ENCODE data around the gene ARL14.

DNA sequence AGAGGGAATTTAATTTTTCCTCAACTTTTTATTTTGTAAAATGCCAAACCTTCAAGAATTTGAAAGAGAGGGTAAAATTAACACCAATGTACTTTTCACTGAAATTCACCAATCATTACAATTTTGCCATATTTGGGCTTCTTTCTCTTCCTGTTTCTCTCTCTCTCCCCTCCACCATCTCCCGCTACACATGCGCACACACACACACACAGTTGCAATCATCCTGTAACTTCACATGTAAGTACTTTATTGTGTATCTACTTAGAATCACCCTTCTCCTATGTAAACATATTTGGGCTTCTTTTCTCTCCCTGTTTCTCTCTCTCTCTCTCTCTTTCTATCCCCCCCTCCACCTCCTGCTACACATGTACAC is 7.4 kb downstream of the ARL14 start:
- TF ChIP-seq EP300 (conservative IDR thresholded peaks at IDR 0.05; ENCODE audit: poor library complexity, severe bottlenecking) (no peak), POLR2AphosphoS5 (IDR thresholded peaks at IDR 0.05) (no peak)
- TF ChIP-seq, protein P1, sequence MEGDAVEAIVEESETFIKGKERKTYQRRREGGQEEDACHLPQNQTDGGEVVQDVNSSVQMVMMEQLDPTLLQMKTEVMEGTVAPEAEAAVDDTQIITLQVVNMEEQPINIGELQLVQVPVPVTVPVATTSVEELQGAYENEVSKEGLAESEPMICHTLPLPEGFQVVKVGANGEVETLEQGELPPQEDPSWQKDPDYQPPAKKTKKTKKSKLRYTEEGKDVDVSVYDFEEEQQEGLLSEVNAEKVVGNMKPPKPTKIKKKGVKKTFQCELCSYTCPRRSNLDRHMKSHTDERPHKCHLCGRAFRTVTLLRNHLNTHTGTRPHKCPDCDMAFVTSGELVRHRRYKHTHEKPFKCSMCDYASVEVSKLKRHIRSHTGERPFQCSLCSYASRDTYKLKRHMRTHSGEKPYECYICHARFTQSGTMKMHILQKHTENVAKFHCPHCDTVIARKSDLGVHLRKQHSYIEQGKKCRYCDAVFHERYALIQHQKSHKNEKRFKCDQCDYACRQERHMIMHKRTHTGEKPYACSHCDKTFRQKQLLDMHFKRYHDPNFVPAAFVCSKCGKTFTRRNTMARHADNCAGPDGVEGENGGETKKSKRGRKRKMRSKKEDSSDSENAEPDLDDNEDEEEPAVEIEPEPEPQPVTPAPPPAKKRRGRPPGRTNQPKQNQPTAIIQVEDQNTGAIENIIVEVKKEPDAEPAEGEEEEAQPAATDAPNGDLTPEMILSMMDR (IDR thresholded peaks at IDR 0.05; ENCODE audit: poor library complexity, severe bottlenecking) = no peak
- TF ChIP-seq, protein P2, sequence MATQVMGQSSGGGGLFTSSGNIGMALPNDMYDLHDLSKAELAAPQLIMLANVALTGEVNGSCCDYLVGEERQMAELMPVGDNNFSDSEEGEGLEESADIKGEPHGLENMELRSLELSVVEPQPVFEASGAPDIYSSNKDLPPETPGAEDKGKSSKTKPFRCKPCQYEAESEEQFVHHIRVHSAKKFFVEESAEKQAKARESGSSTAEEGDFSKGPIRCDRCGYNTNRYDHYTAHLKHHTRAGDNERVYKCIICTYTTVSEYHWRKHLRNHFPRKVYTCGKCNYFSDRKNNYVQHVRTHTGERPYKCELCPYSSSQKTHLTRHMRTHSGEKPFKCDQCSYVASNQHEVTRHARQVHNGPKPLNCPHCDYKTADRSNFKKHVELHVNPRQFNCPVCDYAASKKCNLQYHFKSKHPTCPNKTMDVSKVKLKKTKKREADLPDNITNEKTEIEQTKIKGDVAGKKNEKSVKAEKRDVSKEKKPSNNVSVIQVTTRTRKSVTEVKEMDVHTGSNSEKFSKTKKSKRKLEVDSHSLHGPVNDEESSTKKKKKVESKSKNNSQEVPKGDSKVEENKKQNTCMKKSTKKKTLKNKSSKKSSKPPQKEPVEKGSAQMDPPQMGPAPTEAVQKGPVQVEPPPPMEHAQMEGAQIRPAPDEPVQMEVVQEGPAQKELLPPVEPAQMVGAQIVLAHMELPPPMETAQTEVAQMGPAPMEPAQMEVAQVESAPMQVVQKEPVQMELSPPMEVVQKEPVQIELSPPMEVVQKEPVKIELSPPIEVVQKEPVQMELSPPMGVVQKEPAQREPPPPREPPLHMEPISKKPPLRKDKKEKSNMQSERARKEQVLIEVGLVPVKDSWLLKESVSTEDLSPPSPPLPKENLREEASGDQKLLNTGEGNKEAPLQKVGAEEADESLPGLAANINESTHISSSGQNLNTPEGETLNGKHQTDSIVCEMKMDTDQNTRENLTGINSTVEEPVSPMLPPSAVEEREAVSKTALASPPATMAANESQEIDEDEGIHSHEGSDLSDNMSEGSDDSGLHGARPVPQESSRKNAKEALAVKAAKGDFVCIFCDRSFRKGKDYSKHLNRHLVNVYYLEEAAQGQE (IDR thresholded peaks at IDR 0.05; ENCODE audit: borderline replicate concordance) = no peak

All from neural cell (in vitro differentiated cells).